Bronchial epithelial cell (primary cell): ENCODE measurements around the gene YIF1A. TPM values are rescaled to one million over a fixed set of nuclear protein-coding genes. Genes with fewer than 3 reads are reported as not detected.

Experiments used
- DNase-seq: peaks from one replicate; pipeline ENCODE4 v3.0.0-alpha.2; 2010; ENCODE audit warnings: low read depth
- FAIRE-seq: peaks from 2 replicates; lab custom pipeline; 2011; peaks lifted over from hg19 to GRCh38; lab: Jason Lieb, UNC
- H3K27me3 ChIP-seq: 2 replicates; pipeline ENCODE4 v1.5.1; 2011; ENCODE audit warnings: low read length; ENCODE audit not compliant: control insufficient read depth, insufficient read depth
- H3K36me3 ChIP-seq: 2 replicates; pipeline ENCODE4 v1.5.1; 2011; ENCODE audit warnings: low read length; ENCODE audit not compliant: control insufficient read depth, insufficient read depth
- H3K4me3 ChIP-seq: 2 replicates; pipeline ENCODE4 v1.5.1; 2011; ENCODE audit warnings: mild to moderate bottlenecking, low read depth, low read length, control low read depth
- CTCF ChIP-seq: IDR thresholded peaks from 2 replicates; pipeline ENCODE4 v1.5.1; 2011; ENCODE audit warnings: mild to moderate bottlenecking, moderate library complexity, low read length, control low read depth, inconsistent platforms; ENCODE audit not compliant: insufficient read depth, severe bottlenecking
- total RNA-seq: library from RNA; depleted of rRNA; stranded (reverse); fragments of >200 nt; gene quantifications from 2 replicates; pipeline ENCODE4 v1.2.1, GENCODE V29; 2014

Gene YIF1A
- total RNA-seq, 1 donor from 2014 or later = 231 TPM

GRCh38 chr11:66330931-66331330 lies 42.0 kb upstream of the YIF1A start:
- Histone ChIP-seq H3K27me3 (no peaks in the 10 kb centered on the region), H3K36me3 (peaks cover 38% of the 10 kb centered on the region), H3K4me3 (no peak overlapping the region)
- no peak for FAIRE-seq
- TF ChIP-seq CTCF = no peak
- DNase-seq = no peak

- TF ChIP-seq CTCF = no peak
- Histone ChIP-seq H3K4me3 (no peak overlapping the region), H3K36me3 (peaks cover 26% of the 10 kb centered on the region), H3K27me3 (no peaks in the 10 kb centered on the region)
- FAIRE-seq (no peak), DNase-seq (no peak)
Measured at GRCh38 chr11:66329165-66329673, 40.3 kb upstream of the YIF1A start.

GRCh38 chr11:66328302-66329144 lies 39.6 kb upstream of the YIF1A start:
- DNase-seq (peak; percentile 55), FAIRE-seq (peak; percentile 64)
- Histone ChIP-seq H3K27me3 (no peaks in the 10 kb centered on the region), H3K4me3 (no peak overlapping the region), H3K36me3 (peaks cover 21% of the 10 kb centered on the region)
- TF ChIP-seq CTCF = peak; percentile 90

GRCh38 chr11:66328031-66328301 lies 39.0 kb upstream of the YIF1A start:
- Histone ChIP-seq H3K4me3 (no peak overlapping the region), H3K36me3 (peaks cover 16% of the 10 kb centered on the region), H3K27me3 (no peaks in the 10 kb centered on the region)
- FAIRE-seq (no peak), DNase-seq (peak; percentile 40)
- TF ChIP-seq CTCF = no peak

- DNase-seq (peak; percentile 38), FAIRE-seq (peak; percentile 94)
- H3K27me3 ChIP-seq = no peaks in the 10 kb centered on the region
- H3K36me3 ChIP-seq = peaks cover 10% of the 10 kb centered on the region
- no peak for TF ChIP-seq CTCF
- no peak overlapping the region for H3K4me3 ChIP-seq
Measured at GRCh38 chr11:66327171-66328030, 38.5 kb upstream of the YIF1A start.
